Measurements from ENCODE around the gene NETO1. TPM values are rescaled to one million over a fixed set of nuclear protein-coding genes. Genes with fewer than 3 reads are reported as not detected.

The NETO1 gene
- total RNA-seq, 1 experiment from 2014 or later = 5.9 TPM

DNA sequence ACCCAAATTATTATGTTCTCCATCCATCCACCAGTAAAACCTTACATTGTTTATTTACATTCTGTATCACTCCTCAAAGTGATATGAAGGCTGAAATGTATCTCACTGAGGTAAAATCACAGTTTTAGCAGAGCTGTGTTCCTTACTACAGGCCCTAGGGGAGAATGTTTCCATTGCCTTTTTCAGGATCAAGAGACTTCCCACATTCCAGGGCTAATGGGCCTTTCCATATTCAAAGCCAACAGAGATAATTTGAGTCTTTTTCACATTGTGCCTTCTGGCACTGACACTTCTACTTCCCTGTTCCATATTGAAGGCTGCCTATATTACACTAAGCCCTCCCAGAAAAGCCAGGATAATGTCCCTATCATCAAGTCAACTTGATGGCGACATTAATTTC is 20.0 kb downstream of the NETO1 start:
- H4K5ac ChIP-seq (ENCODE audit: insufficient read length, low read depth, low read length) = no peak overlapping the region

More for the DNA sequence above, 20.0 kb downstream of the NETO1 start:
- Histone ChIP-seq H3K4ac (ENCODE audit: low read depth, low read length) (no peak overlapping the region), H3K23me2 (ENCODE audit: insufficient read length, low read depth, low read length, poor library complexity, severe bottlenecking) (no peaks in the 10 kb centered on the region), H3K27me3 (ENCODE audit: insufficient read depth, low read length) (no peaks in the 10 kb centered on the region), H4K8ac (replicated peaks; ENCODE audit: insufficient read length, low read depth, low read length) (no peak overlapping the region), H2BK5ac (ENCODE audit: insufficient read length, low read length) (no peak overlapping the region), H4K91ac (ENCODE audit: insufficient read length, low read depth, low read length) (no peak overlapping the region), H3K79me1 (ENCODE audit: insufficient read depth, low read depth, low read length, poor library complexity, severe bottlenecking) (no peaks in the 10 kb centered on the region), H3K9ac (ENCODE audit: extremely low read depth, insufficient read length, low read length) (no peak overlapping the region), H2BK120ac (ENCODE audit: low read depth, low read length, poor library complexity, severe bottlenecking) (no peak overlapping the region), H3K23ac (ENCODE audit: insufficient read length, low read depth, low read length) (no peak overlapping the region), H3T11ph (ENCODE audit: low read length) (no peak overlapping the region), H2AFZ (ENCODE audit: low read length) (no peak overlapping the region), H3K79me2 (ENCODE audit: insufficient read depth, low read length) (no peaks in the 10 kb centered on the region), H3K4me2 (ENCODE audit: insufficient read depth, insufficient read length, low read length) (no peak overlapping the region), H3K18ac (ENCODE audit: insufficient read length, low read depth, low read length) (no peak overlapping the region), H3K4me1 (ENCODE audit: insufficient read depth, low read length) (peaks cover 8% of the 10 kb centered on the region; the same call in 1 of the 2 replicates), H2BK15ac (ENCODE audit: low read depth, low read length) (no peak overlapping the region), H3K14ac (ENCODE audit: insufficient read depth, low read length) (no peak overlapping the region), H2BK12ac (ENCODE audit: insufficient read length, low read depth, low read length) (no peak overlapping the region), H4K20me1 (ENCODE audit: control insufficient read depth, insufficient read depth, insufficient read length) (no peaks in the 10 kb centered on the region), H2AK5ac (ENCODE audit: insufficient read length, low read length) (no peak overlapping the region), H3K56ac (ENCODE audit: insufficient read length, low read depth, low read length) (no peak overlapping the region), H3K9me3 (ENCODE audit: control insufficient read depth, low read depth, low read length) (no peaks in the 10 kb centered on the region), H2BK20ac (ENCODE audit: low read depth, low read length, poor library complexity, severe bottlenecking) (no peak overlapping the region), H3K27ac (ENCODE audit: insufficient read length, low read depth, low read length) (no peak overlapping the region)
- H3K27ac Mint-ChIP-seq = no peak overlapping the region; a peak in 1 of 7 replicates
- TF ChIP-seq, protein P1, sequence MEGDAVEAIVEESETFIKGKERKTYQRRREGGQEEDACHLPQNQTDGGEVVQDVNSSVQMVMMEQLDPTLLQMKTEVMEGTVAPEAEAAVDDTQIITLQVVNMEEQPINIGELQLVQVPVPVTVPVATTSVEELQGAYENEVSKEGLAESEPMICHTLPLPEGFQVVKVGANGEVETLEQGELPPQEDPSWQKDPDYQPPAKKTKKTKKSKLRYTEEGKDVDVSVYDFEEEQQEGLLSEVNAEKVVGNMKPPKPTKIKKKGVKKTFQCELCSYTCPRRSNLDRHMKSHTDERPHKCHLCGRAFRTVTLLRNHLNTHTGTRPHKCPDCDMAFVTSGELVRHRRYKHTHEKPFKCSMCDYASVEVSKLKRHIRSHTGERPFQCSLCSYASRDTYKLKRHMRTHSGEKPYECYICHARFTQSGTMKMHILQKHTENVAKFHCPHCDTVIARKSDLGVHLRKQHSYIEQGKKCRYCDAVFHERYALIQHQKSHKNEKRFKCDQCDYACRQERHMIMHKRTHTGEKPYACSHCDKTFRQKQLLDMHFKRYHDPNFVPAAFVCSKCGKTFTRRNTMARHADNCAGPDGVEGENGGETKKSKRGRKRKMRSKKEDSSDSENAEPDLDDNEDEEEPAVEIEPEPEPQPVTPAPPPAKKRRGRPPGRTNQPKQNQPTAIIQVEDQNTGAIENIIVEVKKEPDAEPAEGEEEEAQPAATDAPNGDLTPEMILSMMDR (conservative IDR thresholded peaks at IDR 0.05) = no peak
- peaks cover 15 to 18% of the 10 kb centered on the region in 2 experiments for H3K4me1 Mint-ChIP-seq
- WGBS (ENCODE audit: extremely low coverage, insufficient read length, low lambda C conversion rate) = no CpG with 5 or more reads among the region's 1 CpG
- H3K27me3 Mint-ChIP-seq (ENCODE audit: low read depth) = no peaks in the 10 kb centered on the region; the same call in 1 of the 2 replicates
- H3K4me3 Mint-ChIP-seq = no peak overlapping the region
- H3K9me3 Mint-ChIP-seq = peaks cover 4 to 8% of the 10 kb centered on the region in 2 experiments; a peak in 3 of 5 replicates
- no peak for DNase-seq
- H3K36me3 Mint-ChIP-seq (ENCODE audit: insufficient read depth in 1 of 3, low read depth in 3 of 3) = peaks cover 0 to 21% (median 18%) of the 10 kb centered on the region in 3 experiments; a peak in 6 of 7 replicates
